Spleen (tissue), 11 donors: ENCODE measurements around the gene MDGA2. TPM values are rescaled to one million over a fixed set of nuclear protein-coding genes. Genes with fewer than 3 reads are reported as not detected.
"Not testable (repeated sequence)": the region's sequence is repeated elsewhere in the genome, so short reads cannot be mapped to it uniquely, and the experiment has no call there.

Experiments
- DNase-seq: peaks from one replicate; pipeline ENCODE4 v3.0.0-alpha.2; 2020
- H3K27ac ChIP-seq, 8 donors: fragments of 200-600 bp; sonication (generic) in 7 of 8; 1 replicate in 4 of 8; 2 replicates in 4 of 8; pipeline versions ENCODE4 v1.5.0 to v1.8.0; 2016 to 2021; ENCODE audit warnings: inconsistent platforms in 4 of 8, mild to moderate bottlenecking in 4 of 8, moderate library complexity in 1 of 8
- H3K27me3 ChIP-seq, 7 donors: fragments of 200-600 bp; sonication (generic) in 6 of 7; replicated peaks in 1 of 7; 1 replicate in 4 of 7; 2 replicates in 3 of 7; pipeline versions ENCODE4 v1.5.0 to v1.8.0; 2016 to 2021; ENCODE audit warnings: inconsistent platforms in 3 of 7, mild to moderate bottlenecking in 1 of 7
- H3K36me3 ChIP-seq, 6 donors: fragments of 200-600 bp; sonication (generic) in 5 of 6; 1 replicate in 4 of 6; 2 replicates in 2 of 6; pipeline versions ENCODE4 v1.5.0 to v1.8.0; 2016 to 2021; ENCODE audit warnings: inconsistent platforms in 2 of 6
- H3K4me1 ChIP-seq, 6 donors: fragments of 200-600 bp; sonication (generic) in 5 of 6; 1 replicate in 3 of 6; 2 replicates in 3 of 6; pipeline versions ENCODE4 v1.5.0 to v1.8.0; 2016 to 2021; ENCODE audit warnings: inconsistent platforms in 3 of 6
- H3K4me3 ChIP-seq, 8 donors: fragments of 200-600 bp; sonication (generic) in 7 of 8; 1 replicate in 4 of 8; 2 replicates in 4 of 8; pipeline versions ENCODE4 v1.5.0 to v1.8.0; 2016 to 2021; ENCODE audit warnings: inconsistent platforms in 4 of 8, mild to moderate bottlenecking in 4 of 8, moderate library complexity in 2 of 8
- H3K9me3 ChIP-seq, 8 donors: fragments of 200-600 bp; sonication (generic) in 7 of 8; 1 replicate in 4 of 8; 2 replicates in 4 of 8; pipeline versions ENCODE4 v1.5.0 to v1.8.0; 2016 to 2021; ENCODE audit warnings: inconsistent platforms in 4 of 8
- CTCF ChIP-seq, 11 experiments: fragments of 200-600 bp in 7 of 11; fragments of 450-650 bp in 4 of 11; sonication (generic) in 4 of 11; IDR thresholded peaks in 8 of 11; conservative IDR thresholded peaks in 3 of 11; 1 replicate in 7 of 11; 2 replicates in 4 of 11; pipeline versions ENCODE4 v1.4.0 to v1.8.0; 2016 to 2021; ENCODE audit warnings: antibody characterized with exemption in 11 of 11, inconsistent platforms in 4 of 11, mild to moderate bottlenecking in 1 of 11
- POLR2A ChIP-seq, 3 donors: fragments of 450-650 bp; IDR thresholded peaks; one replicate each; pipeline ENCODE4 v1.5.1; 2017; ENCODE audit warnings: antibody characterized with exemption in 3 of 3, mild to moderate bottlenecking in 1 of 3
- POLR2AphosphoS5 ChIP-seq, 3 donors: sonication (generic); formaldehyde crosslinking; IDR thresholded peaks; one replicate each; pipeline ENCODE4 v1.5.1; 2017; ENCODE audit warnings: antibody characterized with exemption in 3 of 3
- WGBS, 5 donors: extraction: QIAGEN DNeasy Blood & Tissue Kit in 3 of 5; methylation state at CpG; one replicate each; pipeline versions ENCODE4 v1.1.5 to v1.1.7; 2013 to 2018; 5-methylcytosine and 5-hydroxymethylcytosine counted together
- intact Hi-C: fragments of 100-400 bp; cut with DNase I; formaldehyde crosslinking; loops from one replicate; pipeline ENCODE4 v1.15.0; 2023; ENCODE audit warnings: low total_unique reads
- polyA plus RNA-seq, 3 donors: library from polyadenylated mRNA; stranded (reverse); fragments of 200-250 nt; gene quantifications; one replicate each; pipeline ENCODE4 v1.2.1, GENCODE V29; 2013
- total RNA-seq, 7 donors: library from RNA; depleted of rRNA in 3 of 7; stranded (reverse); fragments of >200 nt in 3 of 7; fragmentation: NEBNext Ultra II Directional in 4 of 7; extraction: Animal tissue kit (Norgen Biotek cat#: 25700) in 4 of 7; gene quantifications; one replicate each; pipeline versions ENCODE4 v1.1.0 to v1.2.1, GENCODE V29; 2016 to 2021
- donor health status: healthy with polysubstance abuse.
- donor health status: DM: no; HTN: no; CAD: no; lungs with moderate emphysema.
- donor health status: DM: no; HTN: no; CAD: no.
- donor health status: Bipolar disorder and iron deficiency.
- donor health status: healthy.
- donor health status: DM: no; HTN: no; CAD: no.
- donor health status: DM: yes; HTN: yes; CAD: no.

Gene MDGA2
- total and polyA plus RNA-seq, 10 donors: 0.06 to 0.26 (median 0.07) TPM; not detected in 7

- Histone ChIP-seq H3K9me3 (no peaks in the 10 kb centered on the region), H3K27me3 (no peaks in the 10 kb centered on the region), H3K27ac (no peak overlapping the region), H3K36me3 (no peaks in the 10 kb centered on the region), H3K4me3 (no peak overlapping the region), H3K4me1 (no peaks in the 10 kb centered on the region)
- WGBS, 5 donors: 80 to 90% (median 88%) methylated on average over 1 of the region's 1 CpG
- no peak for DNase-seq
- intact Hi-C loops: no loop called here
- TF ChIP-seq POLR2A (IDR thresholded peaks at IDR 0.05): no peak
- no peak for TF ChIP-seq CTCF (IDR thresholded peaks at IDR 0.05 in 8 of 11, conservative IDR thresholded peaks at IDR 0.05 in 3 of 11)
- TF ChIP-seq POLR2AphosphoS5 (IDR thresholded peaks at IDR 0.05): no peak
Observed at GRCh38 chr14:47284283-47284682, 391.1 kb downstream of the MDGA2 start.

- 93 to 97% (median 95%) methylated on average over 16 of the region's 16 CpGs for WGBS, 5 donors
- intact Hi-C loops: not testable (repeated sequence)
Observed at GRCh38 chr14:47281761-47282160, 393.6 kb downstream of the MDGA2 start.

GRCh38 chr14:47278233-47278842 is 397.1 kb downstream of the MDGA2 start:
- no peaks in the 10 kb centered on the region for H3K36me3 ChIP-seq
- intact Hi-C loops: no loop called here
- no peak for DNase-seq
- no peaks in the 10 kb centered on the region for H3K27me3 ChIP-seq
- TF ChIP-seq POLR2AphosphoS5 (IDR thresholded peaks at IDR 0.05) (no peak), CTCF (IDR thresholded peaks at IDR 0.05 in 8 of 11, conservative IDR thresholded peaks at IDR 0.05 in 3 of 11) (peak in 9 of 11 experiments; percentile 27 to 70 (median 53)), POLR2A (IDR thresholded peaks at IDR 0.05) (no peak)
- H3K9me3 ChIP-seq: no peaks in the 10 kb centered on the region
- H3K4me3 ChIP-seq: no peak overlapping the region
- no peaks in the 10 kb centered on the region for H3K4me1 ChIP-seq
- WGBS, 5 donors: 22 to 35% (median 27%) methylated on average over 5 of the region's 5 CpGs
- no peak overlapping the region for H3K27ac ChIP-seq

More at GRCh38 chr14:47281761-47282160, 393.6 kb downstream of the MDGA2 start:
- not testable (repeated sequence) for H3K4me1 ChIP-seq, H3K27ac ChIP-seq, H3K9me3 ChIP-seq, H3K27me3 ChIP-seq, DNase-seq, H3K36me3 ChIP-seq, H3K4me3 ChIP-seq

GRCh38 chr14:47277703-47278102 is 397.7 kb downstream of the MDGA2 start:
- DNase-seq: no peak
- H3K27me3 ChIP-seq: no peaks in the 10 kb centered on the region
- H3K4me3 ChIP-seq: no peak overlapping the region
- H3K9me3 ChIP-seq: no peaks in the 10 kb centered on the region
- no peak overlapping the region for H3K27ac ChIP-seq
- intact Hi-C loops: no loop called here
- no peaks in the 10 kb centered on the region for H3K4me1 ChIP-seq
- WGBS, 5 donors: 68 to 90% (median 84%) methylated on average over 1 of the region's 1 CpG
- TF ChIP-seq POLR2AphosphoS5 (IDR thresholded peaks at IDR 0.05) (no peak), CTCF (IDR thresholded peaks at IDR 0.05 in 8 of 11, conservative IDR thresholded peaks at IDR 0.05 in 3 of 11) (no peak), POLR2A (IDR thresholded peaks at IDR 0.05) (no peak)
- no peaks in the 10 kb centered on the region for H3K36me3 ChIP-seq
